Suprapubic skin (tissue), 4 donors: ENCODE data around the gene LRRN4CL.

Source experiments
- EP300 ChIP-seq: sonication (generic); formaldehyde crosslinking; IDR thresholded peaks from one replicate; pipeline ENCODE4 v1.6.1; 2017; ENCODE audit warnings: antibody characterized with exemption
- POLR2A ChIP-seq, 2 donors: fragments of 450-650 bp; IDR thresholded peaks; one replicate each; pipeline ENCODE4 v1.6.1; 2017; ENCODE audit warnings: antibody characterized with exemption in 2 of 2, mild to moderate bottlenecking in 2 of 2, moderate library complexity in 2 of 2
- POLR2AphosphoS5 ChIP-seq, 3 donors: sonication (generic); formaldehyde crosslinking; IDR thresholded peaks; one replicate each; pipeline ENCODE4 v1.6.1; 2017; ENCODE audit warnings: antibody characterized with exemption in 3 of 3
- TF ChIP-seq, protein P1 (sequence below), 2 donors: fragments of 200-600 bp in 1 of 2; fragments of 450-650 bp in 1 of 2; sonication (generic) in 1 of 2; IDR thresholded peaks; one replicate each; pipeline ENCODE4 v1.5.1; 2016 to 2019; ENCODE audit warnings: antibody characterized with exemption in 2 of 2, mild to moderate bottlenecking in 1 of 2, moderate library complexity in 1 of 2

DNA sequence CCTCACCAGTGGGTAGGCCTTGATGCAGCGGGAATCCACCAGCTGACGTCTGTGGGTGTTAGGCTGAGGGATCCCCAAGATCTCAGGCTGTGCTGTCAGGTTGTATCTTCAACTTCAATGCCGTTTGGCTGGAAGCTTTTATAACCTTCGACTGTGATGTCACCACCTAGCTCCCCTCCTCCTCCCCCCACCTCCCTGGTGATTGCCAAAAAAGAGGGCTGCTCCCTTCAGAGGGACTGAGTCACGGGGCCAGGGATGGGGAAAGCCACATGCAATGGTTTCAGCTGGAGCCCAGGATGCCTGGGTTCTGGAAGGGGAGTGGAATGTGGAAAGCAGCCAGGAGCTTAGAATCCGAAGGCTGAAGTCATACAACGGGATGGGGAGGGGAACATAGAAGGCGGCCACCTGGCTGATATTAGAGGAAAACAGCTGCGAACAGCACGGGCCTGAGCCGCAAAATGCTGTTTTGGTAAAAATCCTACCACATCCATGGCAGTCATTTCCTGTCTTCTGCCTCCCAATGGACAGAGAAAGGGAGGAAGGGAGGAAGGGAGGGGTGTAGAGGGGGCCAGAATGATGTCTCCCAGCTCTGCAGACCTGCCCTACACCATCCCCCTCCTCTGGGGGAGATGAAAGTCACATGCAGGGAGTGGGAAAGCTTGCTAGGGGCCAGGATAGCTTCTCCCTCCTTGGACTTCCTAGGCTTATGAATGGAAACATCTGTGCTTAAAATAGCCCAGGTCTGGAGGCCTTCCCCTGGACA, at the start of gene LRRN4CL:
- TF ChIP-seq, protein P1, sequence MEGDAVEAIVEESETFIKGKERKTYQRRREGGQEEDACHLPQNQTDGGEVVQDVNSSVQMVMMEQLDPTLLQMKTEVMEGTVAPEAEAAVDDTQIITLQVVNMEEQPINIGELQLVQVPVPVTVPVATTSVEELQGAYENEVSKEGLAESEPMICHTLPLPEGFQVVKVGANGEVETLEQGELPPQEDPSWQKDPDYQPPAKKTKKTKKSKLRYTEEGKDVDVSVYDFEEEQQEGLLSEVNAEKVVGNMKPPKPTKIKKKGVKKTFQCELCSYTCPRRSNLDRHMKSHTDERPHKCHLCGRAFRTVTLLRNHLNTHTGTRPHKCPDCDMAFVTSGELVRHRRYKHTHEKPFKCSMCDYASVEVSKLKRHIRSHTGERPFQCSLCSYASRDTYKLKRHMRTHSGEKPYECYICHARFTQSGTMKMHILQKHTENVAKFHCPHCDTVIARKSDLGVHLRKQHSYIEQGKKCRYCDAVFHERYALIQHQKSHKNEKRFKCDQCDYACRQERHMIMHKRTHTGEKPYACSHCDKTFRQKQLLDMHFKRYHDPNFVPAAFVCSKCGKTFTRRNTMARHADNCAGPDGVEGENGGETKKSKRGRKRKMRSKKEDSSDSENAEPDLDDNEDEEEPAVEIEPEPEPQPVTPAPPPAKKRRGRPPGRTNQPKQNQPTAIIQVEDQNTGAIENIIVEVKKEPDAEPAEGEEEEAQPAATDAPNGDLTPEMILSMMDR (IDR thresholded peaks at IDR 0.05), result no peak
- peak in 2 of 3 donors; percentile 56 to 69 for TF ChIP-seq POLR2AphosphoS5 (IDR thresholded peaks at IDR 0.05)
- no peak for TF ChIP-seq EP300
- peak in 1 of 2 donors; percentile 50 for TF ChIP-seq POLR2A (IDR thresholded peaks at IDR 0.05)
